Adrenal gland (tissue), 5 donors: ENCODE results near the gene DUSP2.
"Not testable (repeated sequence)": the region's sequence is repeated elsewhere in the genome, so short reads cannot be mapped to it uniquely, and the experiment has no call there.

Experiments
- POLR2A ChIP-seq, 2 donors: fragments of 450-650 bp; IDR thresholded peaks; one replicate each; pipeline ENCODE4 v1.6.1; 2017; ENCODE audit warnings: antibody characterized with exemption in 2 of 2, mild to moderate bottlenecking in 2 of 2, moderate library complexity in 1 of 2
- TF ChIP-seq, protein P1 (sequence below), 6 experiments: fragments of 450-650 bp in 4 of 6; fragments of 200-600 bp in 2 of 6; sonication (generic) in 1 of 6; IDR thresholded peaks; 1 replicate in 5 of 6; 2 replicates in 1 of 6; pipeline versions ENCODE4 v1.5.1 to v1.8.0; 2016 to 2021; ENCODE audit warnings: antibody characterized with exemption in 6 of 6, mild to moderate bottlenecking in 2 of 6, moderate library complexity in 1 of 6
- donor health status: DM: no; HTN: no; CAD: no.

DNA sequence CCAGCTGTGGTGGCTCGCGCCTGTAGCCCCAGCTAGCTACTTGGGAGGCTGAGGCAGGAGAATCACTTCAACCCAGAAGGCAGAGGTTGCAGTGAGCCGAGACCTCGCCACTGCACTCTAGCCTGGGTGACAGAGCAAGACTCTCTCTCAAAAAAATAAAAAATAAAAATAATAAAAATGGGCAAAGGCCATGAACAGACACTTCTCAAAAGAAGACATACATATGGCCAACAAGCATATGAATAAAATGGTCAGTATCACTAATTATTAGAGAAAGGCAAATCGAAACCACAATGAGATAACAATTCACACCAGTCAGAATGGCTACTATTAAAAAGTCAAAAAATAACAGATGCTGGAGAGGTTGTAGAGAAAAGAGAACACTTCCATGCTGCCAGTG is 15.1 kb upstream of the DUSP2 start:
- TF ChIP-seq, protein P1, sequence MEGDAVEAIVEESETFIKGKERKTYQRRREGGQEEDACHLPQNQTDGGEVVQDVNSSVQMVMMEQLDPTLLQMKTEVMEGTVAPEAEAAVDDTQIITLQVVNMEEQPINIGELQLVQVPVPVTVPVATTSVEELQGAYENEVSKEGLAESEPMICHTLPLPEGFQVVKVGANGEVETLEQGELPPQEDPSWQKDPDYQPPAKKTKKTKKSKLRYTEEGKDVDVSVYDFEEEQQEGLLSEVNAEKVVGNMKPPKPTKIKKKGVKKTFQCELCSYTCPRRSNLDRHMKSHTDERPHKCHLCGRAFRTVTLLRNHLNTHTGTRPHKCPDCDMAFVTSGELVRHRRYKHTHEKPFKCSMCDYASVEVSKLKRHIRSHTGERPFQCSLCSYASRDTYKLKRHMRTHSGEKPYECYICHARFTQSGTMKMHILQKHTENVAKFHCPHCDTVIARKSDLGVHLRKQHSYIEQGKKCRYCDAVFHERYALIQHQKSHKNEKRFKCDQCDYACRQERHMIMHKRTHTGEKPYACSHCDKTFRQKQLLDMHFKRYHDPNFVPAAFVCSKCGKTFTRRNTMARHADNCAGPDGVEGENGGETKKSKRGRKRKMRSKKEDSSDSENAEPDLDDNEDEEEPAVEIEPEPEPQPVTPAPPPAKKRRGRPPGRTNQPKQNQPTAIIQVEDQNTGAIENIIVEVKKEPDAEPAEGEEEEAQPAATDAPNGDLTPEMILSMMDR (IDR thresholded peaks at IDR 0.05): not testable (repeated sequence)
- TF ChIP-seq POLR2A (IDR thresholded peaks at IDR 0.05): not testable (repeated sequence)
